WTC11 (cell line): ENCODE data around the gene PSMA1. TPM values are rescaled to one million over a fixed set of nuclear protein-coding genes. Genes with fewer than 3 reads are reported as not detected.

Source experiments
- ATAC-seq: fragments of 200-7000 bp; cut with Tn5 transposase; 2 replicates; pipeline ENCODE4 v1.10.0; 2021; ENCODE audit warnings: mild to moderate bottlenecking, moderate library complexity
- CTCF ChIA-PET: fragments of 300-600 bp; sonication (Branson Sonifier 250); formaldehyde crosslinking; loops from one replicate; lab custom pipeline; 2021; ENCODE audit warnings: antibody characterized with exemption; lab: Charles Lee
- POLR2A ChIA-PET: fragments of 350-600 bp; sonication (Branson Sonifier 250); formaldehyde crosslinking; loops from one replicate; lab custom pipeline; 2021; ENCODE audit warnings: antibody characterized with exemption; lab: Charles Lee
- DNase-seq: peaks from one replicate; pipeline ENCODE4 v3.0.0; 2021; ENCODE audit warnings: low spot score
- H3K27ac Mint-ChIP-seq: 2 replicates; pipeline ENCODE4 v1.8.0; 2021; ENCODE audit warnings: mixed read lengths
- H3K27me3 Mint-ChIP-seq: 2 replicates; pipeline ENCODE4 v1.8.0; 2021; ENCODE audit warnings: low read depth, mild to moderate bottlenecking, moderate library complexity, mixed read lengths
- H3K36me3 Mint-ChIP-seq: 2 replicates; pipeline ENCODE4 v1.8.0; 2021; ENCODE audit warnings: mixed read lengths
- H3K4me1 Mint-ChIP-seq: 2 replicates; pipeline ENCODE4 v1.8.0; 2022; ENCODE audit warnings: mixed read lengths
- H3K4me3 Mint-ChIP-seq: 2 replicates; pipeline ENCODE4 v1.8.0; 2021; ENCODE audit warnings: mild to moderate bottlenecking, moderate library complexity, mixed read lengths
- H3K9me3 Mint-ChIP-seq: 2 replicates; pipeline ENCODE4 v1.8.0; 2021; ENCODE audit warnings: mixed read lengths
- ATF3 ChIP-seq: sonication (generic); formaldehyde crosslinking; conservative IDR thresholded peaks from 2 replicates; pipeline ENCODE4 v1.8.1; 2022; ENCODE audit warnings: mild to moderate bottlenecking, missing genetic modification reagents
- ATF6 ChIP-seq: sonication (generic); formaldehyde crosslinking; IDR thresholded peaks from 2 replicates; pipeline ENCODE4 v1.8.1; 2023; ENCODE audit warnings: mild to moderate bottlenecking, missing genetic modification reagents
- CBFB ChIP-seq: sonication (generic); formaldehyde crosslinking; IDR thresholded peaks from 2 replicates; pipeline ENCODE4 v1.8.1; 2022; ENCODE audit warnings: mild to moderate bottlenecking, low read depth, missing genetic modification reagents
- CDX4 ChIP-seq: fragments of 250-450 bp; sonication (Bioruptor Pico); IDR thresholded peaks from 2 replicates; pipeline ENCODE4 v1.9.0; 2021; ENCODE audit warnings: moderate library complexity, mild to moderate bottlenecking, inconsistent platforms, borderline replicate concordance
- CREB1 ChIP-seq: sonication (generic); formaldehyde crosslinking; IDR thresholded peaks from 2 replicates; pipeline ENCODE4 v1.8.0; 2023; ENCODE audit warnings: mild to moderate bottlenecking, missing genetic modification reagents
- EMX1 ChIP-seq: fragments of 250-450 bp; sonication (Bioruptor Pico); IDR thresholded peaks from 2 replicates; pipeline ENCODE4 v1.8.0; 2021; ENCODE audit warnings: mild to moderate bottlenecking
- ESRRA ChIP-seq: sonication (generic); formaldehyde crosslinking; IDR thresholded peaks from 2 replicates; pipeline ENCODE4 v1.8.1; 2022; ENCODE audit warnings: mild to moderate bottlenecking, missing genetic modification reagents, borderline replicate concordance
- FOXJ3 ChIP-seq: sonication (generic); formaldehyde crosslinking; IDR thresholded peaks from 2 replicates; pipeline ENCODE4 v1.9.0; 2021; ENCODE audit warnings: missing genetic modification reagents, mild to moderate bottlenecking, borderline replicate concordance
- GRHL2 ChIP-seq: fragments of 250-450 bp; sonication (Bioruptor Pico); IDR thresholded peaks from 2 replicates; pipeline ENCODE4 v1.8.0; 2022; ENCODE audit warnings: mild to moderate bottlenecking, moderate library complexity; ENCODE audit not compliant: insufficient replicate concordance, severe bottlenecking
- IRF2 ChIP-seq: sonication (generic); formaldehyde crosslinking; IDR thresholded peaks from 2 replicates; pipeline ENCODE4 v1.8.0; 2022; ENCODE audit warnings: low read depth, missing genetic modification reagents, borderline replicate concordance
- JUN ChIP-seq: sonication (generic); formaldehyde crosslinking; IDR thresholded peaks from 2 replicates; pipeline ENCODE4 v1.8.0; 2023; ENCODE audit warnings: mild to moderate bottlenecking, missing genetic modification reagents
- MXD4 ChIP-seq: fragments of 250-450 bp; sonication (Bioruptor Pico); IDR thresholded peaks from 2 replicates; pipeline ENCODE4 v1.8.0; 2021; ENCODE audit warnings: mild to moderate bottlenecking, moderate library complexity, borderline replicate concordance
- MYBL2 ChIP-seq: sonication (generic); formaldehyde crosslinking; IDR thresholded peaks from 2 replicates; pipeline ENCODE4 v1.8.1; 2023; ENCODE audit warnings: mild to moderate bottlenecking, moderate library complexity, missing genetic modification reagents
- NFATC4 ChIP-seq: fragments of 250-450 bp; sonication (Bioruptor Pico); IDR thresholded peaks from 2 replicates; pipeline ENCODE4 v1.9.0; 2021; ENCODE audit warnings: mild to moderate bottlenecking
- NFYB ChIP-seq: sonication (generic); formaldehyde crosslinking; conservative IDR thresholded peaks from 2 replicates; pipeline ENCODE4 v1.8.0; 2022; ENCODE audit warnings: low read depth, missing genetic modification reagents
- OVOL2 ChIP-seq: fragments of 250-450 bp; sonication (Bioruptor Pico); IDR thresholded peaks from 2 replicates; pipeline ENCODE4 v1.9.0; 2021; ENCODE audit warnings: mild to moderate bottlenecking, borderline replicate concordance
- PRDM15 ChIP-seq: sonication (generic); formaldehyde crosslinking; IDR thresholded peaks from 2 replicates; pipeline ENCODE4 v1.8.0; 2022; ENCODE audit warnings: missing genetic modification reagents
- RELA ChIP-seq: sonication (generic); formaldehyde crosslinking; IDR thresholded peaks from 2 replicates; pipeline ENCODE4 v1.8.1; 2022; ENCODE audit warnings: missing genetic modification reagents, mild to moderate bottlenecking, borderline replicate concordance
- RORB ChIP-seq: fragments of 250-450 bp; sonication (Bioruptor Pico); IDR thresholded peaks from 2 replicates; pipeline ENCODE4 v1.9.0; 2021; ENCODE audit warnings: mild to moderate bottlenecking
- SOX15 ChIP-seq: fragments of 250-450 bp; sonication (Bioruptor Pico); IDR thresholded peaks from 2 replicates; pipeline ENCODE4 v1.9.0; 2021; ENCODE audit warnings: mild to moderate bottlenecking
- TP53 ChIP-seq: sonication (generic); formaldehyde crosslinking; IDR thresholded peaks from 2 replicates; pipeline ENCODE4 v1.8.1; 2023; ENCODE audit warnings: mild to moderate bottlenecking, missing genetic modification reagents
- ZNF416 ChIP-seq: fragments of 250-450 bp; sonication (Bioruptor Pico); IDR thresholded peaks from 2 replicates; pipeline ENCODE4 v1.9.0; 2021; ENCODE audit warnings: mild to moderate bottlenecking, inconsistent platforms
- ZNF423 ChIP-seq: fragments of 250-450 bp; sonication (Bioruptor Pico); IDR thresholded peaks from 2 replicates; pipeline ENCODE4 v2.1.2; 2022; ENCODE audit warnings: mild to moderate bottlenecking, moderate library complexity
- ZNF512 ChIP-seq: sonication (generic); formaldehyde crosslinking; IDR thresholded peaks from 2 replicates; pipeline ENCODE4 v1.8.1; 2022; ENCODE audit warnings: missing genetic modification reagents, borderline replicate concordance
- total RNA-seq: library from RNA; stranded (reverse); gene quantifications from 3 replicates; pipeline ENCODE4 v1.2.3, GENCODE V29; 2021

Gene PSMA1
- total RNA-seq, 1 experiment from 2014 or later, result 139 TPM

- H3K36me3 Mint-ChIP-seq, result peaks cover 63% of the 10 kb centered on the region
- H3K27me3 Mint-ChIP-seq, result no peaks in the 10 kb centered on the region
- DNase-seq (no peak), ATAC-seq (no peak)
- H3K27ac Mint-ChIP-seq, result no peak overlapping the region; the same call in 1 of the 2 replicates
- TF ChIP-seq CREB1 (CRISPR knock-in tag) (no peak), MXD4 (CRISPR knock-in tag) (no peak), GRHL2 (no peak), ATF3 (CRISPR knock-in tag) (no peak), FOXJ3 (CRISPR knock-in tag) (no peak), ZNF416 (CRISPR knock-in tag) (no peak), TP53 (CRISPR knock-in tag) (no peak), ATF6 (CRISPR knock-in tag) (no peak), ESRRA (CRISPR knock-in tag) (no peak), ZNF512 (CRISPR knock-in tag) (no peak), CDX4 (no peak), NFATC4 (no peak), MYBL2 (CRISPR knock-in tag) (no peak), RORB (CRISPR knock-in tag) (no peak), ZNF423 (CRISPR knock-in tag) (no peak), OVOL2 (no peak)
- no peaks in the 10 kb centered on the region for H3K9me3 Mint-ChIP-seq
- POLR2A ChIA-PET, result no interaction called here
- no peaks in the 10 kb centered on the region for H3K4me1 Mint-ChIP-seq
- CTCF ChIA-PET, result no interaction called here
- H3K4me3 Mint-ChIP-seq, result no peak overlapping the region
Measured at GRCh38 chr11:14506532-14506931, 13.7 kb downstream of the PSMA1 start.

- Mint-ChIP-seq H3K27me3 (no peaks in the 10 kb centered on the region), H3K27ac (peak overlapping the region; percentile 53; the same call in 1 of the 2 replicates), H3K4me3 (no peak overlapping the region), H3K36me3 (peaks cover 37% of the 10 kb centered on the region), H3K9me3 (no peaks in the 10 kb centered on the region), H3K4me1 (peaks cover 4% of the 10 kb centered on the region)
- ATAC-seq (no peak), DNase-seq (no peak)
- ChIA-PET POLR2A (interaction anchor here (0.7 to 1.0 kb wide), 2 partner anchors 11 to 212 kb away, joined by 3 read pairs; no protein-coding TSS in a partner anchor), CTCF (no interaction called here)
- TF ChIP-seq IRF2 (no peak), SOX15 (CRISPR knock-in tag) (no peak), JUN (CRISPR knock-in tag) (no peak)
Measured at GRCh38 chr11:14503023-14503422, 17.2 kb downstream of the PSMA1 start.

- CTCF ChIA-PET, result no interaction called here
- H3K4me3 Mint-ChIP-seq, result no peak overlapping the region
- H3K27ac Mint-ChIP-seq, result no peak overlapping the region
- no peaks in the 10 kb centered on the region for H3K9me3 Mint-ChIP-seq
- peaks cover 38% of the 10 kb centered on the region for H3K36me3 Mint-ChIP-seq
- POLR2A ChIA-PET, result no interaction called here
- ATAC-seq (no peak), DNase-seq (no peak)
- H3K27me3 Mint-ChIP-seq, result no peaks in the 10 kb centered on the region
- peaks cover 6% of the 10 kb centered on the region for H3K4me1 Mint-ChIP-seq
- TF ChIP-seq RELA (CRISPR knock-in tag) (no peak), CBFB (CRISPR knock-in tag) (no peak), ZNF512 (CRISPR knock-in tag) (no peak), NFATC4 (no peak), NFYB (CRISPR knock-in tag) (no peak), EMX1 (CRISPR knock-in tag) (no peak), PRDM15 (CRISPR knock-in tag) (no peak)
Measured at GRCh38 chr11:14502039-14502438, 18.1 kb downstream of the PSMA1 start.
